OCI-LY1 (cell line): ENCODE measurements around the gene DCX.

Experiments
- EZH2 ChIP-seq: fragments of 200-600 bp; sonication (generic), shearing (Covaris generic); IDR thresholded peaks from 2 replicates; pipeline ENCODE4 v1.8.0; 2017; ENCODE audit warnings: borderline replicate concordance, mixed run types, mild to moderate bottlenecking, antibody characterized with exemption, low read length, moderate library complexity, mixed read lengths
- TF ChIP-seq, protein P1 (sequence below): fragments of 200-600 bp; sonication (generic), shearing (Covaris generic); IDR thresholded peaks from 2 replicates; pipeline ENCODE4 v1.5.1; 2017; ENCODE audit warnings: mild to moderate bottlenecking, antibody characterized with exemption, low read length, moderate library complexity, mixed read lengths

DNA sequence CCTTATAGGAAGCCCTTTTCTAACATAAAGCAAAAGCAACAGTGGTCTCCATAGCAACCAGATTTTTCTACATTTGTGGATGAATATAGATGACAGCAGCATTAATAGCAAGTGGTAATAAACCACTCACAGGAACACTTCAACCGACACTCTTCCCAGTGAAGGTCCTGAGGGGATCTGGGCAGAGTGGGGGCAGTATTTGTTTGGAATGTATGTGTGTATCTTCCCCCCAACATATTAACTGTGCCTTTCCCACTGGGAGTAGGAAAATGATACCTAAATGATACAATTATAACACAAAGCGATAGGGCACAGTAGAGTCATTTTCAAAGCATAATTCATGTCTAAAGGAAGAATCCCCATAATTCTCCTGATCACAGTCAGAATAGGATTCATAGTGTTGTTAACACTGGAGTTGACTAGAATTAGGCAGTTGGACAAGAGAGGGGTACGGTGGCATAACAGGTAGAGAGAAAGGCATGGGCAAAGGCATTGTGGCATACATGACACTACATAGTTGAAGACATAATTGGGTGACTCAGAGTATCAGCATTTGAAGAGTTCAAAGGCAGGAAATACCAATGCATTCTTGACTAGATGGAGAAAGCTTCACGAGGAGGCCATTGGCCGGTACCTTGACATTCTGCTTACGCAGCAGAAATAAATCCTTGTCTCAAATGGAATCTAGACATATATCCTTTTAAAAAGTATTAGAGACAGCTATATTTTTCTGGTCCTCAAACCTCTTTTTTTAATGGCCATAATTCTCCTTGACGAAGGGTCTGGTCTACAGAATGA lies 156.9 kb downstream of the DCX start:
- TF ChIP-seq, protein P1, sequence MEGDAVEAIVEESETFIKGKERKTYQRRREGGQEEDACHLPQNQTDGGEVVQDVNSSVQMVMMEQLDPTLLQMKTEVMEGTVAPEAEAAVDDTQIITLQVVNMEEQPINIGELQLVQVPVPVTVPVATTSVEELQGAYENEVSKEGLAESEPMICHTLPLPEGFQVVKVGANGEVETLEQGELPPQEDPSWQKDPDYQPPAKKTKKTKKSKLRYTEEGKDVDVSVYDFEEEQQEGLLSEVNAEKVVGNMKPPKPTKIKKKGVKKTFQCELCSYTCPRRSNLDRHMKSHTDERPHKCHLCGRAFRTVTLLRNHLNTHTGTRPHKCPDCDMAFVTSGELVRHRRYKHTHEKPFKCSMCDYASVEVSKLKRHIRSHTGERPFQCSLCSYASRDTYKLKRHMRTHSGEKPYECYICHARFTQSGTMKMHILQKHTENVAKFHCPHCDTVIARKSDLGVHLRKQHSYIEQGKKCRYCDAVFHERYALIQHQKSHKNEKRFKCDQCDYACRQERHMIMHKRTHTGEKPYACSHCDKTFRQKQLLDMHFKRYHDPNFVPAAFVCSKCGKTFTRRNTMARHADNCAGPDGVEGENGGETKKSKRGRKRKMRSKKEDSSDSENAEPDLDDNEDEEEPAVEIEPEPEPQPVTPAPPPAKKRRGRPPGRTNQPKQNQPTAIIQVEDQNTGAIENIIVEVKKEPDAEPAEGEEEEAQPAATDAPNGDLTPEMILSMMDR: no peak
- no peak for TF ChIP-seq EZH2
